ENCODE data around the gene ADGRG2. TPM values are rescaled to one million over a fixed set of nuclear protein-coding genes. Genes with fewer than 3 reads are reported as not detected.

ADGRG2 gene
- total RNA-seq, 1 experiment from 2014 or later, result 0.09 TPM

DNA sequence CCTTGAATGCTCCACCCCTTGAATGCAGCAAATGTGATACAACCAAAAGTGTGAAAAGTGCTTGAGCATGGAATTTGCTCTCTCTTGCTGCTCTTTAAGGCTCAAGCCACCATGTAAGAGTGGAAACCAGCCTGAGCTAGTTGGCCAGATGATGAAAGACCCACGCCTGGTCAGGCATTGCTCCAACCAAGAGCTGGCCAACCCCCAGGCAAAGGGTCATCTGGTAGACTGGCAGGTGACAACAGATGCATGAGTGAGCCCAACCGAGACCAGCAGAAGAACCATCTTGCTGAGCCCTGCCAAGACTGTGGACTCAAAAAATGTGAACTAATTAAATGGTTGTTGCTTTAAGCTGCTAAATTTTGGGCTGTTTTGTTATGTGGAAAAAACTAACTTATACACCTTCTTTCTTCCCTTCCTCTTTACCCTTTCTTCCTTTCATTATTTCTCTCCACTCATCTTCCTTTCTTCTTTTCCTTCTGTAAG, 32.7 kb downstream of the ADGRG2 start:
- intact Hi-C loops (cut with micrococcal nuclease; ENCODE audit: unreplicated experiment), result no loop called here
- Mint-ChIP-seq H3K27me3 (ENCODE audit: unreplicated experiment) (peaks cover 15% of the 10 kb centered on the region), H3K4me3 (ENCODE audit: low read depth, unreplicated experiment) (no peak overlapping the region), H3K4me1 (ENCODE audit: low read depth, unreplicated experiment) (peaks cover 17% of the 10 kb centered on the region), H3K27ac (ENCODE audit: unreplicated experiment) (no peak overlapping the region), H3K36me3 (ENCODE audit: insufficient read depth, unreplicated experiment) (peaks cover 5% of the 10 kb centered on the region), H3K9me3 (ENCODE audit: low read depth, unreplicated experiment) (no peaks in the 10 kb centered on the region)
- BruUV-seq (replicated peaks), result no TSS peak
- TF ChIP-seq, protein P1, sequence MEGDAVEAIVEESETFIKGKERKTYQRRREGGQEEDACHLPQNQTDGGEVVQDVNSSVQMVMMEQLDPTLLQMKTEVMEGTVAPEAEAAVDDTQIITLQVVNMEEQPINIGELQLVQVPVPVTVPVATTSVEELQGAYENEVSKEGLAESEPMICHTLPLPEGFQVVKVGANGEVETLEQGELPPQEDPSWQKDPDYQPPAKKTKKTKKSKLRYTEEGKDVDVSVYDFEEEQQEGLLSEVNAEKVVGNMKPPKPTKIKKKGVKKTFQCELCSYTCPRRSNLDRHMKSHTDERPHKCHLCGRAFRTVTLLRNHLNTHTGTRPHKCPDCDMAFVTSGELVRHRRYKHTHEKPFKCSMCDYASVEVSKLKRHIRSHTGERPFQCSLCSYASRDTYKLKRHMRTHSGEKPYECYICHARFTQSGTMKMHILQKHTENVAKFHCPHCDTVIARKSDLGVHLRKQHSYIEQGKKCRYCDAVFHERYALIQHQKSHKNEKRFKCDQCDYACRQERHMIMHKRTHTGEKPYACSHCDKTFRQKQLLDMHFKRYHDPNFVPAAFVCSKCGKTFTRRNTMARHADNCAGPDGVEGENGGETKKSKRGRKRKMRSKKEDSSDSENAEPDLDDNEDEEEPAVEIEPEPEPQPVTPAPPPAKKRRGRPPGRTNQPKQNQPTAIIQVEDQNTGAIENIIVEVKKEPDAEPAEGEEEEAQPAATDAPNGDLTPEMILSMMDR (IDR thresholded peaks at IDR 0.05; ENCODE audit: unreplicated experiment), result no peak
- CTCF ChIA-PET, result no interaction called here
- DNase-seq, result no peak

DNA sequence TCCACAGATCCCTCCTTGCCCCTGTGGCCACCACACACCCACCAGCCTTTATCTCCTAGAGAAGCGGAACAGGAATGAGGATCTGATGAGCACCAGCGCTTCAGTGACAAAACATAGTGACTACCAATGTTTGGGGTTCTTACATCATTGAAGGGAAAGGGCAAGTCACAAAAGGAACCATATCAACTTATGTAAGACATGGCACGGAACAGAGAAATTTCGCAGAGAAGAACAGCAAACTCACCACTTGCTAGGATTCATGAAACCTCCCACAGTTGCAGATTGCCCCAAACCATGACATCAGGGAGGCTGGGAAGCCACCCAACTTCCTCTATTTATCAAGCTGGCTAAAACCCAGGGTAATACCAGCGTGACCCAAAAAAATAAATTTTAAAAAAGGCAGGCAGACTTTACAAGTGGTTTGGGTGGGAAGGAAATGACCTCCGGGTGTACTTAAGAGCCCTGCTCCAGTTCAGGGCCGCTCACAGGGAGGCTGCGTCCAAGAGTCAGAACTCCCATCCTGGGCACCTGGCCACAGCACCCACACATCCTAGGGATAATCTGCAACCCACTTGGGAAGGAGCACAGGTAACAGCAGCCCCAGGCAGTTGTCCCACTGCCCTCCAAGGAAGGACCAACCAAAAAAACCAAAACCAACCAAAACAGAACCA, 36.0 kb downstream of the ADGRG2 start:
- no peaks in the 10 kb centered on the region for H3K4me1 Mint-ChIP-seq (ENCODE audit: low read depth, unreplicated experiment)

DNA sequence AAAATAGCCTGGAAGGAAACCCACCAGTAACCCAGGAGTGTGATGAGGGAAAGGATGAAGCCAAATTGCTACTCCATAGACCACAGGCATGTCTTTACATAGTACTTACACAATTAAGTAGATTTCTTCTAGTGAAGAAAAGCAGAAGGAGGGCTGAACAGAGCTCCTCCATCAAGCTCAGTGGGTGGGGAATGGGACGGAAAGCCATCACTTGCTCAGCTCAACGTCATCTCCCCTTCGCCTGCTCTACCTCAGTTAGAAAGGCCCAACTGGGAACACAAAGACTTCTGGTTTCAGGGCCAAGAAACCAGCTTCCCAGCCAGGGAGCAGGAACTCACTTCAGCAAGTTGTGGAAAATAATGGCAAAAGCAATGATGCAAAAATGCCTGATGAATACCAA, 36.6 kb downstream of the ADGRG2 start:
- peaks cover 15% of the 10 kb centered on the region for H3K27me3 Mint-ChIP-seq (ENCODE audit: unreplicated experiment)
- H3K4me1 Mint-ChIP-seq (ENCODE audit: low read depth, unreplicated experiment), result no peaks in the 10 kb centered on the region
- intact Hi-C loops (cut with micrococcal nuclease; ENCODE audit: unreplicated experiment), result no loop called here
- CTCF ChIA-PET, result no interaction called here
- BruUV-seq (replicated peaks), result no TSS peak
- peaks cover 1% of the 10 kb centered on the region for H3K36me3 Mint-ChIP-seq (ENCODE audit: insufficient read depth, unreplicated experiment)
- no peaks in the 10 kb centered on the region for H3K9me3 Mint-ChIP-seq (ENCODE audit: low read depth, unreplicated experiment)
- TF ChIP-seq, protein P1 (IDR thresholded peaks at IDR 0.05; ENCODE audit: unreplicated experiment), result no peak
- no peak overlapping the region for H3K4me3 Mint-ChIP-seq (ENCODE audit: low read depth, unreplicated experiment)
- H3K27ac Mint-ChIP-seq (ENCODE audit: unreplicated experiment), result no peak overlapping the region
- DNase-seq, result no peak

More for the DNA sequence above, 36.0 kb downstream of the ADGRG2 start:
- BruUV-seq (replicated peaks), result no TSS peak
- H3K9me3 Mint-ChIP-seq (ENCODE audit: low read depth, unreplicated experiment), result no peaks in the 10 kb centered on the region
- CTCF ChIA-PET, result no interaction called here
- no peak overlapping the region for H3K27ac Mint-ChIP-seq (ENCODE audit: unreplicated experiment)
- no peak for DNase-seq
- peaks cover 15% of the 10 kb centered on the region for H3K27me3 Mint-ChIP-seq (ENCODE audit: unreplicated experiment)
- H3K36me3 Mint-ChIP-seq (ENCODE audit: insufficient read depth, unreplicated experiment), result peaks cover 5% of the 10 kb centered on the region
- no peak overlapping the region for H3K4me3 Mint-ChIP-seq (ENCODE audit: low read depth, unreplicated experiment)
- intact Hi-C loops (cut with micrococcal nuclease; ENCODE audit: unreplicated experiment), result no loop called here
- TF ChIP-seq, protein P1 (IDR thresholded peaks at IDR 0.05; ENCODE audit: unreplicated experiment), result no peak

DNA sequence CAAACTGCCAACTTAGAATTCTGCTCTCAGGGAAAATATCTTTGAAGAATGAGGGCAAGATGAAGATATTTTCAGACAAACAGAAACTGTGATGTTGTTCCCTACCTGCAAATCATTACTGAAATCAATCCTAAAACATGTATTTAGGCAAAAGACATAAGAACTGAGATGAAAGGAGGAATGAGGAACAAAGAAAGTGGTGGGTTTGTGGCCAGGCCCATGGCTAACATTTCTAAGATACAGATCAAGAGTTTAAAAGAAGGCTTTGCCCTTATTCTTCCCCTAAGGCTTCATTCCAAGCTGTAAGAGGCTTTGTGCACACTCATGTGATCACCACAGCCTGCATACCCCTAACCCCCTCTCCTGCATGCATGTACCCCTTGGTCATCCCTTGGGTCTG, 46.5 kb downstream of the ADGRG2 start:
- Mint-ChIP-seq H3K4me3 (ENCODE audit: low read depth, unreplicated experiment) (no peak overlapping the region), H3K27me3 (ENCODE audit: unreplicated experiment) (no peaks in the 10 kb centered on the region), H3K27ac (ENCODE audit: unreplicated experiment) (no peak overlapping the region), H3K4me1 (ENCODE audit: low read depth, unreplicated experiment) (no peaks in the 10 kb centered on the region), H3K9me3 (ENCODE audit: low read depth, unreplicated experiment) (no peaks in the 10 kb centered on the region), H3K36me3 (ENCODE audit: insufficient read depth, unreplicated experiment) (no peaks in the 10 kb centered on the region)
- TF ChIP-seq, protein P1 (IDR thresholded peaks at IDR 0.05; ENCODE audit: unreplicated experiment), result no peak
- CTCF ChIA-PET, result no interaction called here
- DNase-seq, result no peak
- intact Hi-C loops (cut with micrococcal nuclease; ENCODE audit: unreplicated experiment), result no loop called here
- no TSS peak for BruUV-seq (replicated peaks)

Measured in Calu3 (cell line).